SKM-1 treated with dmso at 0.1 percent for 144 hours (cell line): ENCODE measurements around the gene UPP1.
"Not testable (repeated sequence)": the region's sequence is repeated elsewhere in the genome, so short reads cannot be mapped to it uniquely, and the experiment has no call there.

Experiments used
- DNase-seq: peaks from one replicate; lab custom pipeline; 2025; ENCODE audit not compliant: unreplicated experiment; lab: John Stamatoyannopoulos, UW

Gene UPP1

GRCh38 chr7:48089046-48090003 is at the start of gene UPP1:
Gene UPP1, plus strand, starts transcription at chr7:48089265. Its CDS starts 5,519 bp downstream, at chr7:48094784.
- DNase-seq = no peak

GRCh38 chr7:48040944-48041652 is 48.0 kb upstream of the UPP1 start:
- DNase-seq = no peak

- no peak for DNase-seq
Observed at GRCh38 chr7:48041653-48041970, 47.5 kb upstream of the UPP1 start.

GRCh38 chr7:48042216-48042615 is 46.8 kb upstream of the UPP1 start:
- DNase-seq = no peak

- DNase-seq = no peak
Observed at GRCh38 chr7:48042636-48043035, 46.4 kb upstream of the UPP1 start.

- no peak for DNase-seq
Observed at GRCh38 chr7:48045195-48045765, 43.8 kb upstream of the UPP1 start.

GRCh38 chr7:48046458-48046857 is 42.6 kb upstream of the UPP1 start:
- DNase-seq = no peak

GRCh38 chr7:48048113-48048512 is 41.0 kb upstream of the UPP1 start:
- DNase-seq = no peak

GRCh38 chr7:48049850-48050249 is 39.2 kb upstream of the UPP1 start:
- DNase-seq = no peak

GRCh38 chr7:48052748-48053147 is 36.3 kb upstream of the UPP1 start:
- no peak for DNase-seq

- no peak for DNase-seq
Observed at GRCh38 chr7:48053736-48054135, 35.3 kb upstream of the UPP1 start.

GRCh38 chr7:48058990-48059389 is 30.1 kb upstream of the UPP1 start:
- DNase-seq = peak; percentile 58

- no peak for DNase-seq
Observed at GRCh38 chr7:48059706-48060105, 29.4 kb upstream of the UPP1 start.

- no peak for DNase-seq
Observed at GRCh38 chr7:48063985-48064384, 25.1 kb upstream of the UPP1 start.

GRCh38 chr7:48067475-48067874 is 21.6 kb upstream of the UPP1 start:
- DNase-seq = no peak

GRCh38 chr7:48074204-48074654 is 14.8 kb upstream of the UPP1 start:
- no peak for DNase-seq

GRCh38 chr7:48077423-48077822 is 11.6 kb upstream of the UPP1 start:
- DNase-seq = no peak

GRCh38 chr7:48078470-48078869 is 10.6 kb upstream of the UPP1 start:
- no peak for DNase-seq

GRCh38 chr7:48082378-48082777 is 6.7 kb upstream of the UPP1 start:
- not testable (repeated sequence) for DNase-seq

- no peak for DNase-seq
Observed at GRCh38 chr7:48083114-48083830, 5.8 kb upstream of the UPP1 start.

- peak; percentile 92 for DNase-seq
Observed at GRCh38 chr7:48084727-48085432, 4.2 kb upstream of the UPP1 start.
